T-helper 1 cell treated with Interleukin-12 subunit alpha and Interleukin-12 subunit beta and Interleukin-4 antibody, amounts not matched to agents 30 μg/mL and 1 μg/mL, for 36 hours (primary cell): ENCODE results near the gene PACRG.

ENCODE experiments used
- H3K27ac Mint-ChIP-seq: one replicate; pipeline ENCODE4 v1.8.0; 2021; ENCODE audit warnings: mild to moderate bottlenecking, mixed read lengths
- H3K27me3 Mint-ChIP-seq: one replicate; pipeline ENCODE4 v1.8.0; 2021; ENCODE audit warnings: low read depth, mixed read lengths
- H3K36me3 Mint-ChIP-seq: one replicate; pipeline ENCODE4 v1.8.0; 2021; ENCODE audit warnings: low read depth, mixed read lengths
- H3K4me1 Mint-ChIP-seq: one replicate; pipeline ENCODE4 v1.8.0; 2021; ENCODE audit warnings: low read depth, mixed read lengths
- H3K4me3 Mint-ChIP-seq: one replicate; pipeline ENCODE4 v1.8.0; 2021; ENCODE audit warnings: mild to moderate bottlenecking, moderate library complexity, mixed read lengths
- H3K9me3 Mint-ChIP-seq: one replicate; pipeline ENCODE4 v1.8.0; 2021; ENCODE audit warnings: mixed read lengths

Gene PACRG

GRCh38 chr6:162700966-162701365, 26.8 kb upstream of the PACRG start:
- H3K4me1 Mint-ChIP-seq: no peaks in the 10 kb centered on the region
- H3K9me3 Mint-ChIP-seq: no peaks in the 10 kb centered on the region
- H3K36me3 Mint-ChIP-seq: no peaks in the 10 kb centered on the region
- no peak overlapping the region for H3K4me3 Mint-ChIP-seq
- H3K27me3 Mint-ChIP-seq: no peaks in the 10 kb centered on the region
- H3K27ac Mint-ChIP-seq: no peak overlapping the region

- Mint-ChIP-seq H3K27ac (no peak overlapping the region), H3K4me1 (no peaks in the 10 kb centered on the region), H3K9me3 (no peaks in the 10 kb centered on the region), H3K36me3 (no peaks in the 10 kb centered on the region), H3K4me3 (no peak overlapping the region), H3K27me3 (no peaks in the 10 kb centered on the region)
Measured at GRCh38 chr6:162701551-162701950, 26.2 kb upstream of the PACRG start.

- Mint-ChIP-seq H3K36me3 (no peaks in the 10 kb centered on the region), H3K4me3 (no peak overlapping the region), H3K27ac (no peak overlapping the region), H3K27me3 (no peaks in the 10 kb centered on the region), H3K9me3 (no peaks in the 10 kb centered on the region), H3K4me1 (no peaks in the 10 kb centered on the region)
Measured at GRCh38 chr6:162702446-162702845, 25.3 kb upstream of the PACRG start.

- H3K9me3 Mint-ChIP-seq: no peaks in the 10 kb centered on the region
- no peaks in the 10 kb centered on the region for H3K27me3 Mint-ChIP-seq
- H3K36me3 Mint-ChIP-seq: no peaks in the 10 kb centered on the region
- no peak overlapping the region for H3K27ac Mint-ChIP-seq
- no peaks in the 10 kb centered on the region for H3K4me1 Mint-ChIP-seq
- H3K4me3 Mint-ChIP-seq: no peak overlapping the region
Measured at GRCh38 chr6:162704001-162704400, 23.8 kb upstream of the PACRG start.

GRCh38 chr6:162705736-162706135, 22.0 kb upstream of the PACRG start:
- Mint-ChIP-seq H3K4me3 (no peak overlapping the region), H3K4me1 (no peaks in the 10 kb centered on the region), H3K36me3 (no peaks in the 10 kb centered on the region), H3K27ac (no peak overlapping the region), H3K27me3 (no peaks in the 10 kb centered on the region), H3K9me3 (no peaks in the 10 kb centered on the region)

GRCh38 chr6:162706232-162706631, 21.5 kb upstream of the PACRG start:
- Mint-ChIP-seq H3K9me3 (no peaks in the 10 kb centered on the region), H3K4me1 (no peaks in the 10 kb centered on the region), H3K27me3 (no peaks in the 10 kb centered on the region), H3K4me3 (no peak overlapping the region), H3K36me3 (no peaks in the 10 kb centered on the region), H3K27ac (no peak overlapping the region)

- H3K4me3 Mint-ChIP-seq: no peak overlapping the region
- H3K36me3 Mint-ChIP-seq: no peaks in the 10 kb centered on the region
- no peaks in the 10 kb centered on the region for H3K27me3 Mint-ChIP-seq
- no peaks in the 10 kb centered on the region for H3K9me3 Mint-ChIP-seq
- H3K27ac Mint-ChIP-seq: no peak overlapping the region
- no peaks in the 10 kb centered on the region for H3K4me1 Mint-ChIP-seq
Measured at GRCh38 chr6:162708971-162709370, 18.8 kb upstream of the PACRG start.

- no peaks in the 10 kb centered on the region for H3K9me3 Mint-ChIP-seq
- H3K4me1 Mint-ChIP-seq: no peaks in the 10 kb centered on the region
- no peak overlapping the region for H3K27ac Mint-ChIP-seq
- H3K4me3 Mint-ChIP-seq: no peak overlapping the region
- H3K27me3 Mint-ChIP-seq: no peaks in the 10 kb centered on the region
- no peaks in the 10 kb centered on the region for H3K36me3 Mint-ChIP-seq
Measured at GRCh38 chr6:162709431-162709830, 18.3 kb upstream of the PACRG start.

GRCh38 chr6:162710419-162710818, 17.4 kb upstream of the PACRG start:
- no peak overlapping the region for H3K4me3 Mint-ChIP-seq
- H3K9me3 Mint-ChIP-seq: no peaks in the 10 kb centered on the region
- no peaks in the 10 kb centered on the region for H3K36me3 Mint-ChIP-seq
- no peak overlapping the region for H3K27ac Mint-ChIP-seq
- no peaks in the 10 kb centered on the region for H3K27me3 Mint-ChIP-seq
- H3K4me1 Mint-ChIP-seq: no peaks in the 10 kb centered on the region

GRCh38 chr6:162710936-162711335, 16.8 kb upstream of the PACRG start:
- no peaks in the 10 kb centered on the region for H3K4me1 Mint-ChIP-seq
- no peaks in the 10 kb centered on the region for H3K9me3 Mint-ChIP-seq
- H3K4me3 Mint-ChIP-seq: no peak overlapping the region
- no peaks in the 10 kb centered on the region for H3K36me3 Mint-ChIP-seq
- H3K27me3 Mint-ChIP-seq: no peaks in the 10 kb centered on the region
- H3K27ac Mint-ChIP-seq: no peak overlapping the region

GRCh38 chr6:162711376-162711775, 16.4 kb upstream of the PACRG start:
- Mint-ChIP-seq H3K4me3 (no peak overlapping the region), H3K27me3 (no peaks in the 10 kb centered on the region), H3K36me3 (no peaks in the 10 kb centered on the region), H3K27ac (no peak overlapping the region), H3K9me3 (no peaks in the 10 kb centered on the region), H3K4me1 (no peaks in the 10 kb centered on the region)

- no peaks in the 10 kb centered on the region for H3K36me3 Mint-ChIP-seq
- no peaks in the 10 kb centered on the region for H3K27me3 Mint-ChIP-seq
- H3K4me1 Mint-ChIP-seq: no peaks in the 10 kb centered on the region
- no peak overlapping the region for H3K4me3 Mint-ChIP-seq
- H3K27ac Mint-ChIP-seq: no peak overlapping the region
- H3K9me3 Mint-ChIP-seq: peaks cover 4% of the 10 kb centered on the region
Measured at GRCh38 chr6:162712694-162713093, 15.1 kb upstream of the PACRG start.

GRCh38 chr6:162713974-162714780, 13.6 kb upstream of the PACRG start:
- no peaks in the 10 kb centered on the region for H3K27me3 Mint-ChIP-seq
- H3K4me1 Mint-ChIP-seq: no peaks in the 10 kb centered on the region
- peaks cover 10% of the 10 kb centered on the region for H3K9me3 Mint-ChIP-seq
- no peaks in the 10 kb centered on the region for H3K36me3 Mint-ChIP-seq
- no peak overlapping the region for H3K4me3 Mint-ChIP-seq
- H3K27ac Mint-ChIP-seq: no peak overlapping the region

- Mint-ChIP-seq H3K9me3 (peaks cover 10% of the 10 kb centered on the region), H3K36me3 (no peaks in the 10 kb centered on the region), H3K27ac (no peak overlapping the region), H3K4me1 (no peaks in the 10 kb centered on the region), H3K4me3 (no peak overlapping the region), H3K27me3 (no peaks in the 10 kb centered on the region)
Measured at GRCh38 chr6:162715601-162716000, 12.2 kb upstream of the PACRG start.

- Mint-ChIP-seq H3K9me3 (peaks cover 10% of the 10 kb centered on the region), H3K27me3 (no peaks in the 10 kb centered on the region), H3K4me1 (no peaks in the 10 kb centered on the region), H3K27ac (no peak overlapping the region), H3K4me3 (no peak overlapping the region), H3K36me3 (no peaks in the 10 kb centered on the region)
Measured at GRCh38 chr6:162719528-162719927, 8.2 kb upstream of the PACRG start.

GRCh38 chr6:162721404-162721687, 6.4 kb upstream of the PACRG start:
- no peak overlapping the region for H3K27ac Mint-ChIP-seq
- no peaks in the 10 kb centered on the region for H3K36me3 Mint-ChIP-seq
- no peaks in the 10 kb centered on the region for H3K27me3 Mint-ChIP-seq
- H3K9me3 Mint-ChIP-seq: peaks cover 10% of the 10 kb centered on the region
- H3K4me1 Mint-ChIP-seq: no peaks in the 10 kb centered on the region
- H3K4me3 Mint-ChIP-seq: no peak overlapping the region
